ENCODE results near the gene CSH2. TPM values are rescaled to one million over a fixed set of nuclear protein-coding genes. Genes with fewer than 3 reads are reported as not detected.

Gene CSH2
- total and polyA plus RNA-seq, 9 of the 15 experiments (the other 6 are each of a cell fraction or from before 2014, with no cell fraction given): not detected

DNA sequence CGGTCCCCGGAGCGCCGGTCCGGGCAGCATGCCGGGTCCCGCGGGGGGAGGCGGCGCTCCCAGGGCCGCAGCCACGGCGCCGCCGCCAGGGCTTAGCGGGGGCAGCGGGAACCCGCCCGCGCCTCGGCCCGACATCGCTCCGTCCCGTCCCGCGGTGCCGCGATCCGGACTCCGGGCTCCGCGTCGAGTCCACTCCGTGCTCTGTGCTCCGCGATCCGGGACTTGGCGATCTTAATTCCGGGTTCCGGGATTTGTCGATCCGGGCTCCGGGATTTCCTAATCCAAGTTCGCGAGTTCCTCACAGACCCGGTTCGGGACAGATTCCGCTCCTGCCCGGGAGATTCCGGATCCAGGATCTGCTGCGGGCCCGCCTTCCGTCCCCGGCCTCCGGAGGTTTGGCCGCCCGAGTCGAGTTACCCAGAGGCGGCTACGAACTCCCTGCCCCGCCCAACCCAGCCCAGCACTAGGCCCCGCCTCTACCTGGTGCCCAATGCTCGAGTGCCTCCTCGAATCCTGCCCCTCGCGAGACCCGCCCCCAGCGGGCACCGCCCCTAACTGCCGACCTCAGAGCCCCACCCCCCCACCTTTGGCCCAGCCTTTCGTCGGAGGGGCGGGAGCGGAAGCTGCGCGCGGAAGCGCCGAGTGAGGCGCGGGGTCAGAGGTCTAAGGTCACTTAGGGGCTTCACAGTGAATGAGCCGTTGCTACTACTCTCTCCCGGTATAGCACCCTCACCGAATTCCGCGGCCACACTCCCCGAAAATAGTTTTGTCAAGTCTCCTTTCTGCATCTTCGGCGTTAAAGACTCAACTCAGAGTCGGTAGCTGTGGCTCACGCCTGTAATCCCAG is 30.7 kb downstream of the CSH2 start, which contains the start of gene SMARCD2:
Gene SMARCD2 (minus strand): TSS at position 146 of the 847 bp plus-strand sequence. CDS start 11 bp downstream, at position 135.
- ATAC-seq: peak; percentile 90
- Histone ChIP-seq H3K9me3 (replicated peaks; ENCODE audit: control insufficient read depth, insufficient read depth, low read depth, low read length) (no peaks in the 10 kb centered on the region), H3K79me2 (ENCODE audit: control insufficient read depth, insufficient read depth, low read length) (peaks cover 52% of the 10 kb centered on the region), H3K4me2 (ENCODE audit: insufficient read depth, low read length) (peak within 1 kb of the TSS; percentile 96), H2AFZ (ENCODE audit: low read depth, low read length) (peak within 1 kb of the TSS; percentile 82), H3K27ac (ENCODE audit: extremely low read depth, low read depth, low read length) (peak within 1 kb of the TSS; percentile 93), H3K9me1 (ENCODE audit: control insufficient read depth, insufficient read depth, low read length) (no peaks in the 10 kb centered on the region), H4K20me1 (replicated peaks; ENCODE audit: control insufficient read depth, insufficient read depth, low read length) (no peaks in the 10 kb centered on the region), H3K27me3 (ENCODE audit: control insufficient read depth in 2 of 2, insufficient read depth in 2 of 2, low read length in 2 of 2) (no peaks in the 10 kb centered on the region), H3K4me1 (replicated peaks in 1 of 2; ENCODE audit: control insufficient read depth in 2 of 2, insufficient read depth in 2 of 2, low read length in 2 of 2) (peaks cover 23 to 45% of the 10 kb centered on the region in 2 experiments), H3K9ac (ENCODE audit: insufficient read depth in 1 of 2, low read depth in 2 of 2, low read length in 2 of 2) (peak within 1 kb of the TSS; percentile 93 to 98), H3K4me3 (peak within 1 kb of the TSS; percentile 95), H3K36me3 (ENCODE audit: control insufficient read depth, insufficient read depth, low read length) (peaks cover 19% of the 10 kb centered on the region; the same call in 1 of the 3 replicates)
- peak; percentile 92 for FAIRE-seq
- peak; percentile 94 to 99 (median 96) for DNase-seq (ENCODE audit: extremely low read depth in 1 of 4, low spot score in 3 of 4)
- WGBS (ENCODE audit: insufficient coverage, low coverage, missing lambda C conversion rate): under 1% methylated on average over 52 of the region's 92 CpGs
- no TSS peak for BruUV-seq (replicated peaks)
- POLR2A ChIA-PET: interaction anchor here (0.8 to 5.8 kb wide), 7 partner anchors 10 to 168 kb away, joined by 3 to 66 read pairs (median 5); partner anchors contain the start of genes CCDC47, DDX42, FTSJ3 and PSMC5
- CTCF ChIA-PET (ENCODE audit: low intra/inter-chr PET ratio): no interaction called here
- in situ Hi-C loops (cut with MboI) (loop anchor here (25.0 kb wide), 1 partner anchor 405 kb away; the partner anchor contains the start of gene CYB561), intact Hi-C loops (cut with micrococcal nuclease) (loop anchor here (1.0 to 10.0 kb wide), 4 partner anchors 15 to 408 kb away; partner anchors contain the start of genes CCDC47, FTSJ3, MAP3K3 and PSMC5)
- no peak for TF ChIP-seq HNRNPK (IDR thresholded peaks at IDR 0.05; ENCODE audit: low read depth, low read length, poor library complexity, severe bottlenecking)
- no peak for TF ChIP-seq ZNF124 (CRISPR knock-in tag; IDR thresholded peaks at IDR 0.05)
- peak in 1 of 2 experiments; percentile 78 for TF ChIP-seq AFF1 (IDR thresholded peaks at IDR 0.05; ENCODE audit: low read depth in 1 of 2, partially characterized antibody in 2 of 2)
- no peak for TF ChIP-seq EWSR1 (IDR thresholded peaks at IDR 0.05; ENCODE audit: borderline replicate concordance, low read depth, partially characterized antibody)
- peak; percentile 94 for TF ChIP-seq CTBP1 (IDR thresholded peaks at IDR 0.05; ENCODE audit: borderline replicate concordance)
- TF ChIP-seq TAF7 (tag; IDR thresholded peaks at IDR 0.05): peak; percentile 81
- TF ChIP-seq HDAC2 (IDR thresholded peaks at IDR 0.05): peak; percentile 65
- TF ChIP-seq RFX7 (CRISPR knock-in tag; IDR thresholded peaks at IDR 0.05): 0 out of 2 replicates have a peak, but pooled peaks have one; percentile 64
- TF ChIP-seq SNRNP70 (optimal IDR thresholded peaks at IDR 0.05; ENCODE audit: low read depth, low read length): no peak
- TF ChIP-seq ZFPM2 (CRISPR knock-in tag; IDR thresholded peaks at IDR 0.05): no peak
- peak; percentile 68 for TF ChIP-seq FUS (optimal IDR thresholded peaks at IDR 0.05; ENCODE audit: low read depth, low read length)
- TF ChIP-seq, protein P1, sequence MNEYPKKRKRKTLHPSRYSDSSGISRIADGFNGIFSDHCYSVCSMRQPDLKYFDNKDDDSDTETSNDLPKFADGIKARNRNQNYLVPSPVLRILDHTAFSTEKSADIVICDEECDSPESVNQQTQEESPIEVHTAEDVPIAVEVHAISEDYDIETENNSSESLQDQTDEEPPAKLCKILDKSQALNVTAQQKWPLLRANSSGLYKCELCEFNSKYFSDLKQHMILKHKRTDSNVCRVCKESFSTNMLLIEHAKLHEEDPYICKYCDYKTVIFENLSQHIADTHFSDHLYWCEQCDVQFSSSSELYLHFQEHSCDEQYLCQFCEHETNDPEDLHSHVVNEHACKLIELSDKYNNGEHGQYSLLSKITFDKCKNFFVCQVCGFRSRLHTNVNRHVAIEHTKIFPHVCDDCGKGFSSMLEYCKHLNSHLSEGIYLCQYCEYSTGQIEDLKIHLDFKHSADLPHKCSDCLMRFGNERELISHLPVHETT (CRISPR knock-in tag; conservative IDR thresholded peaks at IDR 0.05 in 1 of 2, IDR thresholded peaks at IDR 0.05 in 1 of 2): peak in 1 of 2 experiments; percentile 97; a peak in 2 of 4 replicates
- TF ChIP-seq FIP1L1 (IDR thresholded peaks at IDR 0.05; ENCODE audit: low read depth, low read length, poor library complexity, severe bottlenecking): peak; percentile 99
- TF ChIP-seq ARNT (IDR thresholded peaks at IDR 0.05): peak; percentile 75 to 89; a peak in 3 of 4 replicates
- no peak for TF ChIP-seq RFX1 (IDR thresholded peaks at IDR 0.05)
- TF ChIP-seq LARP7 (IDR thresholded peaks at IDR 0.05): 0 out of 2 replicates have a peak, but pooled peaks have one; percentile 74

Measured in K562 (cell line).